22Rv1 (cell line): ENCODE measurements around the gene LPO.

Experiments used
- H3K27ac ChIP-seq: fragments of 450-650 bp; 2 replicates; pipeline ENCODE4 v1.5.1; 2017
- ZFX ChIP-seq: fragments of 450-650 bp; IDR thresholded peaks from 2 replicates; pipeline ENCODE4 v1.6.1; 2017; ENCODE audit warnings: antibody characterized with exemption, borderline replicate concordance
- TF ChIP-seq, protein P1 (sequence below): fragments of 450-650 bp; IDR thresholded peaks from 2 replicates; pipeline ENCODE4 v1.5.1; 2017; ENCODE audit warnings: mild to moderate bottlenecking

LPO gene

DNA sequence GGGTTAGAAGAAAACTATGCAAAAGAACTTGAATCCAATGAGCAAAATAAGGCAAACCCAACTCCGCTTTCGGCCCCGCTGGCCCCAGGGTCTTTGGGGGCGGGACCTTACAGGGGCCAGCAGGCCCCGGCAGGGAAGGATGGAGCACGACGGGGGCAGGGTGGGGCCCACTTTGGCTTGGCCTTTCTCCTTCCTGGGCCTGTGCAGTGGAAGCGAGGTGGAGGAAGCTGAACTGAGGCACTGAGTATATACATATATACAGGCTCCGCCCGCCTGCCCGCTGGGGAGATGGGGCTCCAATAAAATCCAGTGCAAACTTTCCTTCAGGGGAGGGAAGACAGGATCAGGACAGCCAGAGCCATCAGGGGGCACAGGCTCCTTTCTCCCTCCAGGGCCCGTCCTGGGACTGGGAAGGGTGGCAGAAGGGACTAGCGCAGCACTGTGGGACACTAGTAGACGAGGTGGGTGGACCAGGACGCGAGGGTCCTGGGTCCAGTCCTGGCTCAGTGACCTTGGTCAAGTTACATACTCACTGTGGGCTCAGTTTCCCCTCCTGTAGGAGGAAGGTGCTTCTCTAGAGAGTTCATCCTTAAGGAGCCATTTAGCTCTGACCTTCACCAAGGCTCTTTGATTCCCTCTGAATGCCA is 63.2 kb downstream of the LPO start:
- H3K27ac ChIP-seq, result no peak overlapping the region
- TF ChIP-seq, protein P1, sequence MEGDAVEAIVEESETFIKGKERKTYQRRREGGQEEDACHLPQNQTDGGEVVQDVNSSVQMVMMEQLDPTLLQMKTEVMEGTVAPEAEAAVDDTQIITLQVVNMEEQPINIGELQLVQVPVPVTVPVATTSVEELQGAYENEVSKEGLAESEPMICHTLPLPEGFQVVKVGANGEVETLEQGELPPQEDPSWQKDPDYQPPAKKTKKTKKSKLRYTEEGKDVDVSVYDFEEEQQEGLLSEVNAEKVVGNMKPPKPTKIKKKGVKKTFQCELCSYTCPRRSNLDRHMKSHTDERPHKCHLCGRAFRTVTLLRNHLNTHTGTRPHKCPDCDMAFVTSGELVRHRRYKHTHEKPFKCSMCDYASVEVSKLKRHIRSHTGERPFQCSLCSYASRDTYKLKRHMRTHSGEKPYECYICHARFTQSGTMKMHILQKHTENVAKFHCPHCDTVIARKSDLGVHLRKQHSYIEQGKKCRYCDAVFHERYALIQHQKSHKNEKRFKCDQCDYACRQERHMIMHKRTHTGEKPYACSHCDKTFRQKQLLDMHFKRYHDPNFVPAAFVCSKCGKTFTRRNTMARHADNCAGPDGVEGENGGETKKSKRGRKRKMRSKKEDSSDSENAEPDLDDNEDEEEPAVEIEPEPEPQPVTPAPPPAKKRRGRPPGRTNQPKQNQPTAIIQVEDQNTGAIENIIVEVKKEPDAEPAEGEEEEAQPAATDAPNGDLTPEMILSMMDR, result no peak
- no peak for TF ChIP-seq ZFX

DNA sequence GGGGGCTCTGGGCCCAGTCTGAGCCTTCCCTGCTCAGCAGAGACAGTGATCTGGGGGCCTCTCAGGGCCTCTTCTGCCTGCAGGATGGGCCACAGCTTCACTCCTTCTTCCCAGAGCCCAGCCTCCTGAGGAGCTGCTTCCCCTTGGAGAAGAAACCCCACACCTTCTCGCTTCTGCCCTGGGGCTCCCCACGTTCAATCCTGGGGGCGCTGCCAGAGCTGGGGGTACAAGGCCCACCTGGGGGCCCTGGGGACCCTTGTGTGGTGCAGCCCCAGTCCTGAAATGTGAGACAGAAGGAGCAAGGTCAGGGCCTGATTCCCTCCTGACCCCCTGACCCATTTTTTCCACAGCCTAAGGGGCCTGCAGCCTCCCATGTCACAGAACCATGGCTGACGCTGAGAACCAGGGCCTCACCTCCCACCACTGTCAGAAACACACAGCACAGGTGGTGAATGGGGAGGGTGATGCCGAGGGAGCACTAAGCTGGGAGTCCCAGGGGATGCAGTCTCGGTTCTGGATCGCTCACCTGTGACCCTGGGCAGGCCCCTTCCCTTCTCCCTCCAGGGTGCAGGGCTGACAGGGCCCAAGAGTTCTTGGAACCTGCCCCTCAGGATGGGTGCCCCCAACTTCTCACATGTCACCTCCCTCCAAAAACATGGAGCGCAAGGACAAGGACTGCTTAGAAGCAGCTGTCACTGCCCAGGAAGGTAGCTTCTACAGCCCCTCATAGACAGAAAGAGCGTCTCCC is 64.0 kb downstream of the LPO start:
- H3K27ac ChIP-seq, result no peak overlapping the region
- TF ChIP-seq, protein P1, result no peak
- TF ChIP-seq ZFX, result no peak

DNA sequence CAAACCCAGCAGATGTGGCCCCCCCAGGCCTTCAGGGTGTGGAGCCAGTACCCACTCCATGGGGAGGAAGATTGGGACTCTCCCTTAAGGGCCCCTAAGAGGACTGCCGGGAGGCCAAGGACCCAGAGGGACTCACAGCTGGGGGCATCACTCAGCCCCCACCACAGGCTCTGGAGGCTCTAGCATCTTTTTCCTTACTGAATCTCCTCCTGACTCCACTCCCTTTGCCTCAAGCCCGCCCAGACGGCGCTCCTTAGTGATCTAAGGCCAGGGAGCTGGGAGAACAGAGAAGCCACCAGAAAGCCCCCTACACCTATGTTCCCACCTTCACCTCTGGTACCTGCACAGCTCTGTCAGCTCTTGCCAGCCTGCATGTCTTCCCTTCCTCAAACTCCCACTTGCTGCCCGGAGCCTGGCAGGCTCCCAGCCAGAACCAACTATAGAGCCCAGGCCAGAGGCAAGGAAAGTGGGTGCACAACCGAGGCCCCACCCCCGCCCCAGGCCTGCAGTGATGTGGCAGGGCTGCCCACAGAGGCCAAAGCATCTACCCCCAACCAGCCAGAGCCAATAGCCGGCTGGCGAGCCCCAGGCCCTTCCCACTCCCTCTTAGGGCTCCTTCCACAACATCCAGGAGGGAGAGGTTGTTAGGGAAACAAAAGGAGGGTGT is 64.7 kb downstream of the LPO start:
- no peak overlapping the region for H3K27ac ChIP-seq
- TF ChIP-seq, protein P1, result no peak
- no peak for TF ChIP-seq ZFX

- TF ChIP-seq ZFX, result no peak
- TF ChIP-seq, protein P1, result peak; percentile 93
- no peak overlapping the region for H3K27ac ChIP-seq
Observed at GRCh38 chr17:58303971-58304749, 65.8 kb downstream of the LPO start.

GRCh38 chr17:58304750-58305486 is 66.5 kb downstream of the LPO start:
- H3K27ac ChIP-seq, result no peak overlapping the region
- TF ChIP-seq, protein P1, result no peak
- no peak for TF ChIP-seq ZFX

DNA sequence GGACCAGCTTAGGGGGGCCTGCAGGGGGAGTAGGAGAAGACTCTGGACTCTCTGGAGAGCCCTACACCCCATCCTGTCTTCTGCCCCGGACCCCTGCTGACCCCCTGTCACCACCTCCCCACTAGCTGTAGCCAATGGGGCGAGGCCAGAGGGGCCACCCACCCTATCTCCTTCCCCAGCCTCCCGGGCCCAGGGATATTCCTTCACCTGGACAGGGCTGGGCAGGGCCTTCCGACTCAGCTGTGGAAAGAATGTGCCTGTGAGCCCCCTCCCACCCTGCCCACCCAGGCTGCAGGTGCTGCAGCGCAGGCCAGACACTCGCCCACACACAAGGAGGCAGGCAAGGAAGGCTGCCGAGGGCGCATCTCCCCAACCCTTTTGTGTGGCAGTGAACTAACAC is 67.2 kb downstream of the LPO start:
- no peak for TF ChIP-seq ZFX
- TF ChIP-seq, protein P1, result no peak
- no peak overlapping the region for H3K27ac ChIP-seq
